GM12865 (cell line): ENCODE measurements around the gene SERPINA6.
A peak's percentile ranks its signal among the peaks of the same experiment; 100 is the strongest.

ENCODE experiments used
- DNase-seq: peaks from one replicate; pipeline ENCODE4 v3.0.0; 2010; ENCODE audit warnings: low read depth
- H3K4me3 ChIP-seq: 2 replicates; pipeline ENCODE4 v1.5.1; 2011; ENCODE audit warnings: mild to moderate bottlenecking, low read depth, low read length, control low read depth
- CTCF ChIP-seq: IDR thresholded peaks from 2 replicates; pipeline ENCODE4 v1.5.1; 2011; ENCODE audit warnings: low read length, control low read depth, low read depth, inconsistent platforms; ENCODE audit not compliant: insufficient read depth; ENCODE audit errors: missing control alignments

Gene SERPINA6

GRCh38 chr14:94362614-94363133 is 39.5 kb upstream of the SERPINA6 start:
- H3K4me3 ChIP-seq: no peak overlapping the region
- no peak for TF ChIP-seq CTCF
- DNase-seq: no peak

GRCh38 chr14:94361682-94362081 is 38.5 kb upstream of the SERPINA6 start:
- TF ChIP-seq CTCF: no peak
- no peak for DNase-seq
- H3K4me3 ChIP-seq: no peak overlapping the region

GRCh38 chr14:94360945-94361565 is 37.9 kb upstream of the SERPINA6 start:
- DNase-seq: no peak
- no peak overlapping the region for H3K4me3 ChIP-seq
- no peak for TF ChIP-seq CTCF

- no peak overlapping the region for H3K4me3 ChIP-seq
- no peak for TF ChIP-seq CTCF
- no peak for DNase-seq
Observed at GRCh38 chr14:94357166-94357565, 34.0 kb upstream of the SERPINA6 start.

GRCh38 chr14:94356379-94357056 is 33.4 kb upstream of the SERPINA6 start:
- no peak for DNase-seq
- no peak for TF ChIP-seq CTCF
- no peak overlapping the region for H3K4me3 ChIP-seq

GRCh38 chr14:94355191-94355794 is 32.2 kb upstream of the SERPINA6 start:
- no peak overlapping the region for H3K4me3 ChIP-seq
- peak; percentile 0 for TF ChIP-seq CTCF
- DNase-seq: no peak
